ENCODE data around the gene NAV2.

NAV2 gene

DNA sequence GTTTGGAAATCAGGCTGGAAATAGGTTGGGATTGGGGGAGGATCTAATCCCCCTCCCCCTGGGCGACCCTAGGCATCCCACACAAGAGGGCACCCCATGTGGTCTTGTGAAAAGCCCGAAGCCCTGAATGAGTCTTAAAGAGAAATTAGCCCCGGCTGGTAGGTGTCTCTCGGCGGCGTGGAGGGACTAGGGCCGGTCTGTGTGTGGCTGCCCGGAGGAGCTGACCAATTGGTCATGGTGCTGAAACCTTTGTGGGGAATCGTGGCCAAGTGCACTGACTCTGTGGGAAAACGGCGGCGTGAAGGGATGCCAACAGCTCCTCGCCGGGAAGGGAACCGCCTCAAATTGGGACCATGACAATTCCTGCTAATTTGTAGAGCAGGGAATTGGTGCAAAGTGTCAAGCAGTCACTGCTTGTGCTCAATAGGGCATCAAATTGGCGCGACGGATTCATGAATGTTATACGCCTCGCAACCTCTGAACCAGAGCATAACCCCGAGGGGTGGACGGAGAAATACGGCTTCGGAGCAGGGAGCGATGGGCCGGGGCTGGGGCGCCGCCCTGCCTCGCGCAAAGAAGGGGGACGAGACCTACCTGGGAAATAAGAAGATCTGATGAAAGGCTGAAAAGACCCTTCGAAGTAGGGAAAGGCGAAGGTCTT, 446.1 kb downstream of the NAV2 start:
- DNase-seq (ENCODE audit: low read depth), result no peak

DNA sequence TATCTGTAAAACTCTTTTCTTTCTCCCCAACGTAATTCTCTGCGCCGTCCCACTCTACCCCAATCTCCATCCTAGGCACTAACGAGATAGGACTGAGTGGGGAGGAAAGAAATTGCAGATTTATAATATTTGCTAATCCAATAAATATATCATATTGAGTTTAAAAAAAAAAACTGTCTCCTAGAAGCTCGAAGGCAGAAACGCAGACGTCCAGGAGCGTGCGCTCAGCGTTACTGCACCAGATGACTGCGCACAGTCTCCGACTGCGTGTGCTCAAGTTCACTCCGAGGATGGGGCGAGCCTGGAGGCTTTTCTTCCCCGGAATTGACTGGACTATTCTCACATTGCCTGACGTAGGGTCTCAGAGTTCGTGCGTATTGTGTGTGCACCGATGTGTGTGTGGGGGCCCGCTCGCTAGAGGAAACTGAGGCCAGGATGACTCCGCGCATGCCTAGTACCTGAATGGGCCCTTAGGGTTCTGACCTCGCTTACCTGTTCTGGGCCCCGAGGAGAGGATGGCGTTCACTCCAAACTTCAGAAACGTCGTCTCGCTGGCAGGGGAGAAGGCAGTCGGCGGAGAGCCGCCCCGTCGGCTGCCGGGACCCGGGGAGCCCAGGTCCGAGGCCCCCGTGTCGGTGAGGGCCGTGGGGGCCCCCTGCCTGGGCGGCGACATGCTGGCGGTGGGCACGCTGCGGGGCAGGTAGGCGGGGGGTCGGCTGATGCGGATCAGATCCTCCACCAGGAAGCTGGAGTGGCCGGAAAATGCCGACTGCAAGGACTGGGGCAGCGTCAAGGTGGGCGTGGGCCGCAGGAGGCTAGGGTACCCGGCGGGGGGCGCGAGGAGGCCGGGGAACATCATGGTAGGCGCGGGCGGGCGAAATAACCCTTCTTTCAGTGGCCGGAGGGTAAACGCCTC, 447.1 kb downstream of the NAV2 start:
- no peak for DNase-seq (ENCODE audit: low read depth)

DNA sequence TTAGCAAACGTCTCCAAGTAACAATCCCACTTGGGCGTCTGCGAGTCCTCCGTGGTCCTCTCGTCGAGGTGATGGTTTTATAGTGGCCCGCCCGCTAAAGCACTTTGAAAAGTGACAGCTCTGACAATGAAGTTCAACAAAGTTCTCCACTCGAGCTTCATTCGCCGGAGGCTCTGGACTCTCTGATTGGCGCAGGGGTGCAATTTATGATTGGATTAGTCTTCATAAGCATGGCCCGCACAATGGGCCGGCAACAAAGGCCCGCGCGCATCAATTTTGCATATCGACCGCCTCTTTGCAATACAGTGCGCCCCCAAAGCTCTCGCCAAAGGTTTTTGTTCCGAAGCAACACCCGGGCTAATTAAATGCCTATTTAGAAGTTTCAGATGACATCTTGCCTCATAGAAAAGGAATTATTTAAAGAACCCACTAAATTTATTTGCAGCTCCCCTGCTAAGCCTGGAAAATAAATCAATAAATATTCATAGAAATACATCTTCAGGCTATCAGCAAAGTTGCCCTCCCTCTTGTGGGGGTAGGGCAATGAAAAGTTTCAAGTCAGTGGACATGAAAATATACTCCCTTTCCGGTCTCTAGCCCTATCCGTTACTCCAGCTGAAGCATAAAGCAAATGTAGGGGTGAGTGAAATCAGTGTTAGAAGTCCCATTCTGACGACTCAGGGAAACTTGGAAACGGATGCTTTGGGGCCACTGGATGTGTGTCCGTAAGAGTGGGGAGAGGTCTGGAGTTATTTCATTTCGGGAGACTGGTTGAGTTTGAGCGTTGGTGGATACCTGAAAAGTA, 448.0 kb downstream of the NAV2 start, which contains the start of gene DBX1:
DBX1 (minus strand) TSS at position 51 of the 805 bp plus-strand sequence. CDS start 151 bp downstream, outside the sequence.
- no peak for DNase-seq (ENCODE audit: low read depth)

DNA sequence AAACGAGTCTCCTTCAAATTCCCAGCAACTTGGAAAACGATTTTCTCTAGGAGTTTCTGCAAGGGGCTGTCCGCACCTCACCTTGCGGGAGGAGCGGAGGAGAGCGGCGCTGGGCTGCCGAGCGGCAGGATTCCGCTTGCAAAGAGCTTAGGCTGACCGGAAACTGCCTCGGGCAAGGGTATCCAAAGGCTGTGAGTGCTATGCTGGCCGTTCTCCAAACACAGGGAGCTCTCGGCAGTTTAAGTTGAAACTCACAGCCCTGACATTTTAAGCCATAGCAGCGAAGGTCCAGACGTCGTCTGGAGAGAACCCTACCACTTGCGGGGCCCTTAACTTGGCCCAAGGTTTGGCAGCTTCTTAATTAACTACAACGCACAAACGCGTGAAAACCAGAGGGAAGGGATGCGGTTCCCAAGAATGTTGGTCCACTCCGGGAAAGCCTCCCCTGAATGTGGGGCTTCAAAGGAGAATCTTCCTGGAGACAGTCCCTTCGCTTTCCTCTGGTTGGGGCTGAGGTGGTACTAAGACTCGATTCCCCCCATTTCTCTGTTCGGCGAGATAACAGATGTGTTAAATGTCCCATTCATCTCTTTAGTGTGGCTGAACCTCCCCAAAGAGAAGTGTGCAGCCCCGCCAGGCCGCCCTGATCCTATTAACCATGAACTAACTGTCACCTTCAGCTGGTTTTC, 448.7 kb downstream of the NAV2 start:
- no peak for DNase-seq (ENCODE audit: low read depth)

DNA sequence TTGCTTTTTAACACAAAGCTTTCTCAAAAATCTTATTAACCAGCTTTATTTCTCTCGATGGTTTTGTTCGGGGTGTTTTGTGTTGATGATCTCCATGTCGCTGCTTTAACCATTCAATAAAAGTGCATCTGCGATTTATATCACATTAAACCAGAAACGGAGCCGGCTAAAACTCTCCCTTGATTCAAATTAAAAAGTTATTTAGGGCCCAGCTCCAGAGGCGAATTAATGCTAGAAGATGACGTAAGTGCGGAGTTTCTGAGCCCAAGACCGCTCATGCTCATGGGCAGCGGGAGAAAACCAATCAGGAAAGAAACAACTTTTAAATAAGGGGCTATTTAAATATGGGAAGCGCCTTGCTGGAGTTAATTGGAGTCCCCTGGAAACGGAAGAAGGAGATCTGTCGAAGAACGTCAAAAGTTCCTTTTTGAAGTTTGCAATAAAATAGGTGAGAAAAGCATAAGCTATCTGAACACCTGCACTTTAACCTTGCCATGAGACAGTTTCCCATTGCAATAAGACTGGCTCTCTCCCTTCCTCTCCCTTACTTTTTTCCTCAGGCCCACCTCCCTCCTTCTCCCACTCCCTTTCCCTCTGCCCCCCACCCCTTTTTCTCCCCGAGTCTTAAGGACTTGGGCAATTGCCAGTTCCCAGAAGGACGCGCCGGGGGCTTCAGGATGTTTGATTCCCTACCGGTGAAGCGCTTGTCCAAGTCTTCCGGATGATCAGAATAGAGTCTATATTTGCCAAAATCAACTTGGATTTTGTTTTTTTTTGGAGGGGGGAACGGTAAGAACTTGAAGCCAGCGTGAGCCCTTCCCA, 449.5 kb downstream of the NAV2 start:
- no peak for DNase-seq (ENCODE audit: low read depth)

DNA sequence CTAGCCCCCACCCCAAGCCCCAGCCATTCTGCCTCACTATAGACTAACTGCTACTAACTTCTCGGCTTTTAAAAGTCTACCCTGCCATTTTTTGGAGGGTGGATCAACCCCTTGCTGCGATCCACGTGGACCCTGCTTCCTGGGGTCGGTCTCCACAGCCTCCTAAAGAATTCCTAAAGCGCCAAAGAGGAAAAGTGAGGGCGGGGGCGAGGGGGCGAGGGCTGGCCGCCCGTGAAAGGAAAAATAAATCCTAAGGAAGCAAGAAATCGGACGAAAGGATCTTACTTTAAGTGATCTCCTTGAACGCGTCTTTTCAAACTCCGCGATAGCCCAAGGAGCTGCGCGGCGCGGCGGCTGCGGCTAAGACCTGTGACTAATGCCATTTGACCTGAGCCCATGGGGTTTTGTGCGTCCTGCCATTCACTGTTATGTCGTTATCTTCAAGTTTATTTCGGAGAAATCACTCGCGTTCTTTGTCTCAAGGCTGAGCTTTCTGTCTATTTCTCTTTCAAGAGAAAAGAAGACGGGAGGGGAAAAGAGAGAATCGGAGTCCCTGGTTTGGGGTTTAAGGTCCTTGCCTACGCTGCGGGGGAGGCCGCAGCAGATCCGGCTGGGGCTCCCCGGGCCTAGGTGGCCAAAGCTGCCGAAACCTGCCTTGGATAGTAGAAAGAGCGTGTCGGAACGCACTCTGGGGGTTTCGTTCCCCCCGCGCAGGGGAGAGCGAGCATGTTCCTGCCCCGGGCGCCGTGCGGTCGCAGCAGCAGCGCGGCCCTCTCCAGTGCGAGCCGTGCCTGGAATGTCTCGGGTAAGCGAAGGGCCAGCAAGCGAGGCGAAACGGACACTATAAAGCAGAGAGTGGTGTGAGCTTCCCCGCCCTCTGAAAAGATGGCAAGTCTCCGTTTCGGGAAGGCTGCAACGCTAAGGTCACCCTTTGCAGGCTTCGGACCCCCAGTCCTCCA, 450.5 kb downstream of the NAV2 start:
- no peak for DNase-seq (ENCODE audit: low read depth)

DNA sequence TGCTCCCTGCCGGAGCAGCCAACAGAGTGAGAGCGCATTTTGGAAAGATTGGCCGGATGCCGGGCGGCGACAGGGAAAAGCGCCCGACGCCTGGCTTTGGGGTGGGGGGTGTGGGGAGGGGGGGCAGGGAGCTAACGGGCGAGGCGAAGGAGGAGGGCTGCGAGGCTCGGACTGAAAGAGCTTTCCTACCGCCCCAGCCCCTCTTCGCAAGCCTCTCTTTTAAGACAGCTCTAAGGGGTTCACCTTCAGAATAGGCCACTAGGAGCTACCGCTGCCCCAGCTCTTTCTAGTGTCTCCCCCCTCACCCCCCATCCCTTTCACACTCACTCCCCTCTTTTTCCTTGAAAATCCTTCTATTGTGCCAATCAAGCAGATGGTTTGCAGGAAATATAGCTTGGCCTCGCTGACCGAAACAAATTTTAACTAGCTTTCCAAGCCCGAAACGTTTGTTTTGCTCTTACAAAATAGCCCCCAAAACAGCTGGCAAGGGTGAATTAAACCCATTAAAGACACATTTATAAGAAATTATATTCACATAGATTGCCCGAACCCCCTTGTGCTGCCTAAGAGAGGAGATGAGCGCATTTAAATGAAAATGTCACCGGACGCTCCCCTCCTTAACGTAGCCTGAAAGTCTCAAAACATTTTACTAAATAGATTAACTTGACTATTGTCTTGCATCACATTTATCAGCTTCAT, 451.3 kb downstream of the NAV2 start:
- DNase-seq (ENCODE audit: low read depth), result no peak

Data from T follicular helper cell (primary cell).